Parathyroid adenoma (tissue), 2 donors: Measurements from ENCODE around the gene DYNC2I2.

Source experiments
- H2AFZ ChIP-seq: fragments of 300-600 bp; sonication (generic); one replicate; pipeline ENCODE4 v1.7.0; 2017; ENCODE audit warnings: antibody characterized with exemption, mild to moderate bottlenecking
- H3K27ac ChIP-seq: fragments of 300-600 bp; sonication (generic); one replicate; pipeline ENCODE4 v1.7.0; 2017
- H3K27me3 ChIP-seq: fragments of 300-600 bp; sonication (generic); one replicate; pipeline ENCODE4 v1.7.0; 2017; ENCODE audit warnings: low read length; ENCODE audit not compliant: control insufficient read depth, insufficient read depth
- H3K36me3 ChIP-seq: fragments of 300-600 bp; sonication (generic); one replicate; pipeline ENCODE4 v1.7.0; 2017; ENCODE audit warnings: low read length; ENCODE audit not compliant: control insufficient read depth, insufficient read depth
- H3K4me1 ChIP-seq: fragments of 300-600 bp; sonication (generic); one replicate; pipeline ENCODE4 v1.7.0; 2017; ENCODE audit warnings: control low read depth
- H3K4me2 ChIP-seq: fragments of 300-600 bp; sonication (generic); one replicate; pipeline ENCODE4 v1.7.0; 2017; ENCODE audit warnings: low read length
- H3K4me3 ChIP-seq: fragments of 300-600 bp; sonication (generic); one replicate; pipeline ENCODE4 v1.7.0; 2017; ENCODE audit warnings: low read depth, low read length
- H3K79me2 ChIP-seq: fragments of 300-600 bp; sonication (generic); one replicate; pipeline ENCODE4 v1.7.0; 2017; ENCODE audit warnings: control low read depth
- H3K9ac ChIP-seq: fragments of 300-600 bp; sonication (generic); one replicate; pipeline ENCODE4 v1.7.0; 2017; ENCODE audit warnings: mild to moderate bottlenecking
- H3K9me3 ChIP-seq: fragments of 300-600 bp; sonication (generic); one replicate; pipeline ENCODE4 v1.7.0; 2017; ENCODE audit warnings: low read length; ENCODE audit not compliant: control insufficient read depth
- CTCF ChIP-seq: fragments of 300-600 bp; sonication (generic); IDR thresholded peaks from one replicate; pipeline ENCODE4 v1.7.0; 2017; ENCODE audit warnings: antibody characterized with exemption, mild to moderate bottlenecking
- donor health status: primary hyperparathyroidism.

DYNC2I2 gene

DNA sequence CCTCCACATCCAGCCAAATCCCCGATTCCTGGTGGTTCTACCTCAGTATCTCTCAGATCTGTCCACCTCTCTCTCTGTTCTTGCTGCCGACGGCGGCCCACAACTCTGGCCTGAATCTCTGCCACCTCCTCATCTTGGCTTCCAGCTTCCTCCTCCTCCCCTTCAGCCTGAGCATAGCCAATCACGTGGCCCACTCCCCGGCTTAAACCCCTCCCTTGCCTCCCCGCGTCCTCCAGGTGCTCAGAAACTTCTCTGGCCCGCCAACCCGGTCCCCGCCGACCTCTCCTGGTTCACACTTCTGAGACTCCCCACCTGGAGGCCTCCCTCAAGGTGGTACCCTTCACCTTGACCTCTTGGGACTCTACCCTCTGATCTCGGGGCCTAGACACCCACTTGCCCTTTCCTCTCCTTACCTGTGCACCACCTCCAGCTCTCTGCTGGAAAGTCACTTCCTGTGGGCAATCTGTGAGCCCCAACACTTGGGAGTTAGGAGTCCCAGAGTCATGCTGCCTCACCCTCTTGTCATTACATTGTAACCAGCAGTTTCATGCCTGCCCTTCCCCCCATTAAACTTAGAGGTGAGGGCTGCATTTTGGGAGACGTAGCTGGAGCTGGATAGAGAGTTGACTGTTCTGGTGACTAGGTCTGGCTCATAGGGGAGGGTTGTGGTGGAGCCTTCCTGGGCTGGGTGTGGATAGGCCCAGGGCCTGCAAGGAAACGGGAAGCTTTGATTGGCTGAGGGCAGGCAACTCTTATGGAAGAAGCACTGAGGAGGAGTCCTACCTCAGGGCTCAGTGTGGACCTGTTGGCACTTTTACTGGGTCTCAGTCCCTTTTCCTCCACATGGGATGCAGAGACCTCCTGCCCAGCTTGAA is 27.9 kb upstream of the DYNC2I2 start:
- H3K4me1 ChIP-seq, result no peaks in the 10 kb centered on the region

DNA sequence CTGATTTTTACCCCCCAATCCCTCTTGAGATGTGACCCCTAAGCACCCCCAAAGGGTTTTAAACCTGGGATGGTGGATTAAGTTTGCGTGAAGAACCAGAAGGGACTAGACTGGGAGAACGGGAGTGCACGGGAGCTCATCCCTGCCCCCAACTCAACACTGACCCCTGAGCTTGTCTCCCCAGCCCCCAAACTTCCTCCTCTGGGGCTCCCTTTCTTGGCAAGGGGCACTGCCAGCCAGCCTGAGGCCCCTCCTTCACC is 27.3 kb upstream of the DYNC2I2 start:
- Histone ChIP-seq H3K9me3 (no peaks in the 10 kb centered on the region), H3K4me3 (peak overlapping the region; percentile 91), H3K9ac (no peak overlapping the region), H3K79me2 (no peaks in the 10 kb centered on the region), H3K27ac (peak overlapping the region; percentile 65), H3K4me1 (no peaks in the 10 kb centered on the region), H3K27me3 (no peaks in the 10 kb centered on the region), H3K4me2 (peak overlapping the region; percentile 98), H3K36me3 (no peaks in the 10 kb centered on the region), H2AFZ (peak overlapping the region; percentile 83)
- no peak for TF ChIP-seq CTCF

More for the DNA sequence above, 27.9 kb upstream of the DYNC2I2 start:
- Histone ChIP-seq H3K4me2 (peak overlapping the region; percentile 98), H2AFZ (peak overlapping the region; percentile 83), H3K27me3 (no peaks in the 10 kb centered on the region), H3K9me3 (no peaks in the 10 kb centered on the region), H3K27ac (peak overlapping the region; percentile 65), H3K9ac (no peak overlapping the region), H3K36me3 (no peaks in the 10 kb centered on the region), H3K79me2 (no peaks in the 10 kb centered on the region), H3K4me3 (peak overlapping the region; percentile 91)
- TF ChIP-seq CTCF, result no peak

DNA sequence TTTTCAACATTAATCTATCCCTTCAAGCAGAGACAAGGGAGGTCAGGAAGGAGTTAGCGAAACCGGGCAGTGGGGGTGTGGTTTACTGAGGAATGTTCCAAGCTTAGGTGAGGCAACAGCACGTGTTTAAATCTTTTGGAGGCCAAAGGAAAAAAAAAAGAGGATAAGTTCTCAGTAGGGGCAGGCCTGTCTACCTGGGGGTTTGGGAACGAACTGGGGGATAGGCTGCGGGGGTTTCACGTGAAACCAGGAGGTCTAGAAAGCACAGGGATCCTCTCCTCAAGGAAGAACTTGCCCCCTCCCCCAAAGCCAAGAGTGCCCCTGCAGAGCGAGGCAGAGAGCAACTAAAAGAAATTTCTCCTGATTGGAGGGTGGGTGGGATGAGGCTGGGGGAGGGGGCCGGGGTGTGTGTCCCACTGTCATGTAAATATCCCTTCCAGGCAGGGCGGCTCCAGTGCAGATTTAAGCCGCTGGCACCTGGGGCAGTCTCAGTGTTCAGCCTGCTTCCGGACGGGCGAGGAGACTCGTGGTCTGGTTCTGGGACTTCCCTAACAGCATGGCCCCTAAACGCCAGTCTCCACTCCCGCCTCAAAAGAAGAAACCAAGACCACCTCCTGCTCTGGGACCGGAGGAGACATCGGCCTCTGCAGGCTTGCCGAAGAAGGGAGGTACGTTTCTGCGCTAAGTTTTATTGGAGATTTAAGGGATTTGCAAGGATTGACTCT is 26.9 kb upstream of the DYNC2I2 start:
- no peaks in the 10 kb centered on the region for H3K9me3 ChIP-seq
- H3K36me3 ChIP-seq, result no peaks in the 10 kb centered on the region
- TF ChIP-seq CTCF, result no peak
- H3K79me2 ChIP-seq, result no peaks in the 10 kb centered on the region
- H3K4me1 ChIP-seq, result no peaks in the 10 kb centered on the region
- H3K27me3 ChIP-seq, result no peaks in the 10 kb centered on the region
- H3K4me3 ChIP-seq, result peak overlapping the region; percentile 91
- peak overlapping the region; percentile 65 for H3K27ac ChIP-seq
- H2AFZ ChIP-seq, result peak overlapping the region; percentile 83
- H3K9ac ChIP-seq, result no peak overlapping the region
- H3K4me2 ChIP-seq, result peak overlapping the region; percentile 98

DNA sequence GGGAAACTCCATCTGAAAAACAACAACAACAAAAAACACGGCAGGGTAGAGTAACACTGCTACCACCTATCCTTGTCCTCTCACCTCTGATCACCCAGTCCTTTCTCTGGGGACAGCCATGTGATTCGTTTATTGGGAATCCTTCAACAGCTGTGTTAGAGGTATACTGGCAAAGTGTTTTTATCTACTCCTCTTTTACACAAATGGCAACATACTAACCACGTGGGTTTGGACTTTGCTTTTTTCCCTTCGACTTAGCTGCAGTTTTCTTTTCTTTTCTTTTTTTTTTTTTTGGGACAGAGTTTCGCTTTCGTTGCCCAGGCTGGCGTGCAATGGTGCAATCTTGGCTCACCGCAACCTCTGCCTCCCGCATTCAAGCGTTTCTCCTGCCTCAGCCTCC is 21.1 kb upstream of the DYNC2I2 start:
- no peak overlapping the region for H3K4me3 ChIP-seq
- TF ChIP-seq CTCF, result no peak
- H3K27ac ChIP-seq, result no peak overlapping the region
- no peak overlapping the region for H2AFZ ChIP-seq
- H3K4me1 ChIP-seq, result no peaks in the 10 kb centered on the region
- no peaks in the 10 kb centered on the region for H3K27me3 ChIP-seq
- no peak overlapping the region for H3K9ac ChIP-seq
- no peaks in the 10 kb centered on the region for H3K79me2 ChIP-seq
- no peaks in the 10 kb centered on the region for H3K9me3 ChIP-seq
- no peak overlapping the region for H3K4me2 ChIP-seq
- H3K36me3 ChIP-seq, result no peaks in the 10 kb centered on the region
